ENCODE data around the gene DQX1. TPM values are rescaled to one million over a fixed set of nuclear protein-coding genes. Genes with fewer than 3 reads are reported as not detected.

The DQX1 gene
- total RNA-seq, 1 donor from 2014 or later, result 0.73 TPM

DNA sequence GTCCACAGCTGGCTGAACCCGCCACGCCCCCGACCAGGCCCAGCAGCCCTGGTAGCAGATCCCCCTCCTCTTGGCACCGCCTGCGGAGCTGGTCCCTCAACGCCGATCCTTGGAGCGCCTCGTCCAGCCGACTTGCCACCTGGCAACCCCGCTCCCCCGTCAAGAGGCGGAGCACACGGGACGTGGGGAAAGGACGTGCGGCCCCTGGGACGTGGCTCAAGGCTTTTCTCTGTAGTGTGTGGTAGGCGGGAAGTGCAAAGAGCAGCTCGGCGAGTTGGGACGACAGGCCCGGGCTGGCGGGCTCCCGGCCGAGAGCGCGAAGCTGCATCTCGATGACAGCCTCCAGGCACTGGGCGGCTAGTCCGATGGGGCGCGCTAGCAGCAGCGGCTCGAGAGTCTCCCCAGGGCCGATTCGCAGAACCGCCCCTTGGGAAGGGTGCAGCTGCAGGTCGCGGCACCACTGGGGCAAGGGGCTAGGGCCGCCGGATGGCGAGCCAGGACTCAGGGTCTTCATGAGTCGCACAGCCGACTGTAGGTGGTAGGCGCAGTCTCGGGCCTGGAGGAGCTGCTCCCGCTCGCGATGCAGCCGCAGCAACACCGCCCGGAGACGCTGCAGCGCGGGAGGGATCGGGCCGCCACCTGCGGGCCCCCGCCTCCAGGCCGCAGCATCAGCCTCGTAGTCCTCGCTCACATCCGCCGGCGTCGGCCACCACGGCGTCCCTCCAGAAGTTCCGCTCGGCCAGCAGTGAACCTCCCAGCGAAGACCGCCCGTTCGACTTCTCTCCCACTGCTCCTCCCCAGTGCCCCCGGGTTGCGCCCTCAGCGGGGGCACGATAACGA, 43.9 kb downstream of the DQX1 start:
- DNase-seq (no peak), ATAC-seq (ENCODE audit: low read depth) (peak; percentile 40)
- peaks cover 30% of the 10 kb centered on the region for H3K4me1 Mint-ChIP-seq
- peaks cover 46% of the 10 kb centered on the region for H3K36me3 Mint-ChIP-seq (ENCODE audit: low read depth)
- H3K27ac Mint-ChIP-seq, result peak overlapping the region; percentile 100
- no peaks in the 10 kb centered on the region for H3K9me3 Mint-ChIP-seq
- H3K27me3 Mint-ChIP-seq, result no peaks in the 10 kb centered on the region
- ChIA-PET CTCF (interaction anchor here (0.7 to 5.3 kb wide), 19 partner anchors 9 to 105 kb away, joined by 3 to 85 read pairs (median 4); partner anchors contain the start of genes INO80B, LBX2, MRPL53 and PCGF1), POLR2A (interaction anchor here (0.7 to 4.4 kb wide), 20 partner anchors 9 to 654 kb away, joined by 3 to 78 read pairs (median 7); partner anchors contain the start of genes AUP1, DQX1, HTRA2 and INO80B)
- peak overlapping the region; percentile 100 for H3K4me3 Mint-ChIP-seq
- intact Hi-C loops (cut with micrococcal nuclease), result loop anchor here (1.0 to 5.0 kb wide), 4 partner anchors 10 to 90 kb away; partner anchors contain the start of genes C2orf81, MRPL53 and WDR54
- TF ChIP-seq, protein P1, sequence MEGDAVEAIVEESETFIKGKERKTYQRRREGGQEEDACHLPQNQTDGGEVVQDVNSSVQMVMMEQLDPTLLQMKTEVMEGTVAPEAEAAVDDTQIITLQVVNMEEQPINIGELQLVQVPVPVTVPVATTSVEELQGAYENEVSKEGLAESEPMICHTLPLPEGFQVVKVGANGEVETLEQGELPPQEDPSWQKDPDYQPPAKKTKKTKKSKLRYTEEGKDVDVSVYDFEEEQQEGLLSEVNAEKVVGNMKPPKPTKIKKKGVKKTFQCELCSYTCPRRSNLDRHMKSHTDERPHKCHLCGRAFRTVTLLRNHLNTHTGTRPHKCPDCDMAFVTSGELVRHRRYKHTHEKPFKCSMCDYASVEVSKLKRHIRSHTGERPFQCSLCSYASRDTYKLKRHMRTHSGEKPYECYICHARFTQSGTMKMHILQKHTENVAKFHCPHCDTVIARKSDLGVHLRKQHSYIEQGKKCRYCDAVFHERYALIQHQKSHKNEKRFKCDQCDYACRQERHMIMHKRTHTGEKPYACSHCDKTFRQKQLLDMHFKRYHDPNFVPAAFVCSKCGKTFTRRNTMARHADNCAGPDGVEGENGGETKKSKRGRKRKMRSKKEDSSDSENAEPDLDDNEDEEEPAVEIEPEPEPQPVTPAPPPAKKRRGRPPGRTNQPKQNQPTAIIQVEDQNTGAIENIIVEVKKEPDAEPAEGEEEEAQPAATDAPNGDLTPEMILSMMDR (IDR thresholded peaks at IDR 0.05), result no peak

- H3K27ac Mint-ChIP-seq, result no peak overlapping the region
- POLR2A ChIA-PET, result interaction anchor here (0.7 to 4.4 kb wide), 9 partner anchors 9 to 107 kb away, joined by 3 to 78 read pairs (median 8); partner anchors contain the start of genes AUP1, DQX1, HTRA2 and LBX2
- CTCF ChIA-PET, result interaction anchor here (0.9 to 5.3 kb wide), 6 partner anchors 9 to 106 kb away, joined by 3 to 85 read pairs (median 14); partner anchors contain the start of genes INO80B, MRPL53, PCGF1 and WBP1
- ATAC-seq (ENCODE audit: low read depth) (no peak), DNase-seq (no peak)
- peaks cover 42% of the 10 kb centered on the region for H3K36me3 Mint-ChIP-seq (ENCODE audit: low read depth)
- H3K9me3 Mint-ChIP-seq, result no peaks in the 10 kb centered on the region
- no peaks in the 10 kb centered on the region for H3K27me3 Mint-ChIP-seq
- intact Hi-C loops (cut with micrococcal nuclease), result loop anchor here (5.0 kb wide), 1 partner anchor 91 kb away; no protein-coding TSS in a partner anchor
- H3K4me3 Mint-ChIP-seq, result peak overlapping the region; percentile 100
- TF ChIP-seq, protein P1 (IDR thresholded peaks at IDR 0.05), result no peak
- H3K4me1 Mint-ChIP-seq, result peaks cover 30% of the 10 kb centered on the region
Measured at GRCh38 chr2:74481431-74481830, 44.6 kb downstream of the DQX1 start.

GRCh38 chr2:74474899-74475298, 51.1 kb downstream of the DQX1 start:
- H3K9me3 Mint-ChIP-seq, result no peaks in the 10 kb centered on the region
- ChIA-PET CTCF (no interaction called here), POLR2A (interaction anchor here (4.1 to 4.6 kb wide), 2 partner anchors 7 to 17 kb away, joined by 78 to 127 read pairs; partner anchors contain the start of genes CCDC142, INO80B, TTC31 and WBP1)
- no peak overlapping the region for H3K27ac Mint-ChIP-seq
- TF ChIP-seq, protein P1 (IDR thresholded peaks at IDR 0.05), result no peak
- no peak for ATAC-seq (ENCODE audit: low read depth)
- no peak for DNase-seq
- intact Hi-C loops (cut with micrococcal nuclease), result loop anchor here (5.0 kb wide), 1 partner anchor 53 kb away; the partner anchor contains the start of genes C2orf81 and WDR54
- H3K27me3 Mint-ChIP-seq, result no peaks in the 10 kb centered on the region
- H3K4me3 Mint-ChIP-seq, result no peak overlapping the region
- H3K4me1 Mint-ChIP-seq, result peaks cover 21% of the 10 kb centered on the region
- H3K36me3 Mint-ChIP-seq (ENCODE audit: low read depth), result peaks cover 49% of the 10 kb centered on the region

DNA sequence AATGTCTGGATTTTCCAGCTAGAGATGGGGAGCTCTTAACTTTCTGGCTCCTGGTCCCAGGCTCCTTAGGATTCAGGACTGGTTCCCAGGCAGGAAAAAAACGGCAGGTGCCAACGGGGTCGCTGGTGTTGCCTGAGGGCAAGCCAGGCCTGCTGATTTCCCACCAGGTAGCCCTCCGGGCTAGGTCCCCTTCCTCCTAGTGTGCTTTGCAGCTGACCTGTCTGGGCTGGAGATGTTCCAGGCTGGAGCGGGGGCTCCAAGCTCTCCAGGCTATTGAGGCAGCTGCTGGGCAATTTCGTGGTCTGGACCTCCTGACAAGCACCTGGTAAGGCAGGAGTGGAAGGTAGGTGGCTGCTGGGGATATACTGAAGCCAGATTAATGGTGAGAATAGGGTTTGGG, 51.5 kb downstream of the DQX1 start:
- no peak overlapping the region for H3K27ac Mint-ChIP-seq
- intact Hi-C loops (cut with micrococcal nuclease), result loop anchor here (5.0 kb wide), 1 partner anchor 52 kb away; the partner anchor contains the start of genes C2orf81 and WDR54

More for the DNA sequence above, 51.5 kb downstream of the DQX1 start:
- Mint-ChIP-seq H3K4me3 (no peak overlapping the region), H3K4me1 (peaks cover 23% of the 10 kb centered on the region), H3K36me3 (ENCODE audit: low read depth) (peaks cover 48% of the 10 kb centered on the region), H3K9me3 (no peaks in the 10 kb centered on the region), H3K27me3 (no peaks in the 10 kb centered on the region)
- DNase-seq, result no peak
- no peak for ATAC-seq (ENCODE audit: low read depth)
- CTCF ChIA-PET, result no interaction called here
- TF ChIP-seq, protein P1 (IDR thresholded peaks at IDR 0.05), result no peak
- POLR2A ChIA-PET, result interaction anchor here (0.7 to 4.6 kb wide), 3 partner anchors 7 to 33 kb away, joined by 4 to 127 read pairs (median 78); partner anchors contain the start of genes CCDC142, INO80B, PCGF1 and TTC31
